ENCODE results near the gene INSM2. TPM values are rescaled to one million over a fixed set of nuclear protein-coding genes. Genes with fewer than 3 reads are reported as not detected.

Gene INSM2
- total and polyA plus RNA-seq, 2 of the 13 experiments (the other 11 are each of a cell fraction or from before 2014, with no cell fraction given): not detected

DNA sequence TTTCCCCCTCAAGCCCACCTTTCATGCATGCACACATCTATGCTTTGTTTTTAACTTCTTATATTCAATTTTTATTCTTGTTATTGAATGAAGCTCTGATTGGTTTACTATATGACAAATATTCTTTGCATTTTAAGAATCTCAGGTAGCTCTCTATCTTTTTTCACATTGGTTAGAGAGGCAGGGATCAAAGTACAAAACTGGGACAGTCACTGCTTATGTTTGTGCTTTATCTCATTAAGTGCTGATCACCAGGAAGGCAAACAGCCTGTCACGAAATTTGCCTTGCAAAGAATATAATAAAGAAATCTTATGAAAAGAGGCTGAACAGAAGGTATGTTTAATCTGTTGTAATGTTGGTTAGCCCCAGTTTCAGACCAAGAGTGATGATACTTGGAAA is 29.7 kb upstream of the INSM2 start (continued):
- no peak for TF ChIP-seq XBP1 (CRISPR knock-in tag; IDR thresholded peaks at IDR 0.05)
- TF ChIP-seq ZZZ3 (CRISPR knock-in tag; IDR thresholded peaks at IDR 0.05; ENCODE audit: borderline replicate concordance): no peak
- no peak for TF ChIP-seq NFE2 (CRISPR knock-in tag; IDR thresholded peaks at IDR 0.05)
- TF ChIP-seq HOXA9 (CRISPR knock-in tag; IDR thresholded peaks at IDR 0.05; ENCODE audit: borderline replicate concordance): no peak
- TF ChIP-seq ZFP36L1 (CRISPR knock-in tag; IDR thresholded peaks at IDR 0.05): 0 out of 2 replicates have a peak, but pooled peaks have one; percentile 46
- peak; percentile 38; the same call in 1 of the 2 replicates for TF ChIP-seq ZNF331 (CRISPR knock-in tag; IDR thresholded peaks at IDR 0.05)
- TF ChIP-seq ZNF512 (CRISPR knock-in tag; IDR thresholded peaks at IDR 0.05): no peak
- TF ChIP-seq ZBTB7B (CRISPR knock-in tag; IDR thresholded peaks at IDR 0.05): no peak
- no peak for TF ChIP-seq PRPF4 (IDR thresholded peaks at IDR 0.05; ENCODE audit: low read depth, low read length, poor library complexity, severe bottlenecking)
- no peak for TF ChIP-seq LBX2 (CRISPR knock-in tag; IDR thresholded peaks at IDR 0.05; ENCODE audit: borderline replicate concordance)
- TF ChIP-seq ESRRA (CRISPR knock-in tag; IDR thresholded peaks at IDR 0.05; ENCODE audit: low read depth): no peak
- no peak for TF ChIP-seq ZNF883 (CRISPR knock-in tag; IDR thresholded peaks at IDR 0.05; ENCODE audit: not compliant biosample characterization)
- TF ChIP-seq ZNF10 (CRISPR knock-in tag; IDR thresholded peaks at IDR 0.05; ENCODE audit: borderline replicate concordance, low read depth): no peak
- TF ChIP-seq ZNF660 (CRISPR knock-in tag; IDR thresholded peaks at IDR 0.05; ENCODE audit: borderline replicate concordance, low read depth): no peak
- no peak for TF ChIP-seq ZNF670 (CRISPR knock-in tag; IDR thresholded peaks at IDR 0.05; ENCODE audit: borderline replicate concordance)
- TF ChIP-seq FOSL1 (CRISPR knock-in tag; IDR thresholded peaks at IDR 0.05; ENCODE audit: borderline replicate concordance): no peak
- TF ChIP-seq XRCC5 (optimal IDR thresholded peaks at IDR 0.05; ENCODE audit: low read length): no peak
- no peak for TF ChIP-seq ZKSCAN8 (CRISPR knock-in tag; IDR thresholded peaks at IDR 0.05; ENCODE audit: borderline replicate concordance)
- TF ChIP-seq, protein P1, sequence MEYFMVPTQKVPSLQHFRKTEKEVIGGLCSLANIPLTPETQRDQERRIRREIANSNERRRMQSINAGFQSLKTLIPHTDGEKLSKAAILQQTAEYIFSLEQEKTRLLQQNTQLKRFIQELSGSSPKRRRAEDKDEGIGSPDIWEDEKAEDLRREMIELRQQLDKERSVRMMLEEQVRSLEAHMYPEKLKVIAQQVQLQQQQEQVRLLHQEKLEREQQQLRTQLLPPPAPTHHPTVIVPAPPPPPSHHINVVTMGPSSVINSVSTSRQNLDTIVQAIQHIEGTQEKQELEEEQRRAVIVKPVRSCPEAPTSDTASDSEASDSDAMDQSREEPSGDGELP (IDR thresholded peaks at IDR 0.05; ENCODE audit: borderline replicate concordance, low read depth): 0 out of 2 replicates have a peak, but pooled peaks have one; percentile 21
- no peak for TF ChIP-seq TRIM24 (CRISPR knock-in tag; IDR thresholded peaks at IDR 0.05)
- no peak for TF ChIP-seq IRF1 (CRISPR knock-in tag; IDR thresholded peaks at IDR 0.05; ENCODE audit: low read depth)
- TF ChIP-seq, protein P2, sequence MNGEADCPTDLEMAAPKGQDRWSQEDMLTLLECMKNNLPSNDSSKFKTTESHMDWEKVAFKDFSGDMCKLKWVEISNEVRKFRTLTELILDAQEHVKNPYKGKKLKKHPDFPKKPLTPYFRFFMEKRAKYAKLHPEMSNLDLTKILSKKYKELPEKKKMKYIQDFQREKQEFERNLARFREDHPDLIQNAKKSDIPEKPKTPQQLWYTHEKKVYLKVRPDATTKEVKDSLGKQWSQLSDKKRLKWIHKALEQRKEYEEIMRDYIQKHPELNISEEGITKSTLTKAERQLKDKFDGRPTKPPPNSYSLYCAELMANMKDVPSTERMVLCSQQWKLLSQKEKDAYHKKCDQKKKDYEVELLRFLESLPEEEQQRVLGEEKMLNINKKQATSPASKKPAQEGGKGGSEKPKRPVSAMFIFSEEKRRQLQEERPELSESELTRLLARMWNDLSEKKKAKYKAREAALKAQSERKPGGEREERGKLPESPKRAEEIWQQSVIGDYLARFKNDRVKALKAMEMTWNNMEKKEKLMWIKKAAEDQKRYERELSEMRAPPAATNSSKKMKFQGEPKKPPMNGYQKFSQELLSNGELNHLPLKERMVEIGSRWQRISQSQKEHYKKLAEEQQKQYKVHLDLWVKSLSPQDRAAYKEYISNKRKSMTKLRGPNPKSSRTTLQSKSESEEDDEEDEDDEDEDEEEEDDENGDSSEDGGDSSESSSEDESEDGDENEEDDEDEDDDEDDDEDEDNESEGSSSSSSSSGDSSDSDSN (CRISPR knock-in tag; IDR thresholded peaks at IDR 0.05): no peak
- TF ChIP-seq NFIB (CRISPR knock-in tag; IDR thresholded peaks at IDR 0.05; ENCODE audit: borderline replicate concordance): no peak

All from HepG2 (cell line).